Natural killer cell (primary cell): ENCODE results near the gene GOLGB1. TPM values are rescaled to one million over a fixed set of nuclear protein-coding genes. Genes with fewer than 3 reads are reported as not detected.

ENCODE experiments used
- ATAC-seq, 3 donors: fragments of 150-1000 bp in 2 of 3; fragments of 200-7000 bp in 1 of 3; cut with Tn5 transposase; 1 replicate in 1 of 3; 2 replicates in 2 of 3; pipeline ENCODE4 v1.10.0; 2021; ENCODE audit warnings: mild to moderate bottlenecking in 2 of 3, moderate library complexity in 2 of 3
- DNase-seq, 2 donors: peaks; one replicate each; pipeline versions ENCODE4 v3.0.0 to v3.0.0-alpha.2; 2013 to 2021; ENCODE audit warnings: mixed read lengths in 1 of 2
- H3K27ac ChIP-seq: one replicate; pipeline ENCODE4 v1.5.1; 2013; ENCODE audit warnings: mild to moderate bottlenecking, low read length
- H3K27me3 ChIP-seq: one replicate; pipeline ENCODE4 v1.6.1; 2013; ENCODE audit warnings: low read length; ENCODE audit not compliant: control insufficient read depth, insufficient read depth
- H3K36me3 ChIP-seq: one replicate; pipeline ENCODE4 v1.6.1; 2013; ENCODE audit warnings: low read length; ENCODE audit not compliant: control insufficient read depth, insufficient read depth
- H3K4me1 ChIP-seq: one replicate; pipeline ENCODE4 v1.6.1; 2013; ENCODE audit warnings: low read length; ENCODE audit not compliant: control insufficient read depth, insufficient read depth
- H3K4me3 ChIP-seq: one replicate; pipeline ENCODE4 v1.5.1; 2013; ENCODE audit warnings: low read length
- H3K9me3 ChIP-seq: one replicate; pipeline ENCODE4 v1.6.1; 2013; ENCODE audit warnings: low read length; ENCODE audit not compliant: control insufficient read depth, insufficient read depth
- H3K27ac Mint-ChIP-seq, 2 donors: one replicate each; pipeline ENCODE4 v1.8.0; 2022; ENCODE audit warnings: mild to moderate bottlenecking in 2 of 2, mixed read lengths in 2 of 2, moderate library complexity in 1 of 2
- H3K27me3 Mint-ChIP-seq, 2 donors: one replicate each; pipeline ENCODE4 v1.8.0; 2022; ENCODE audit warnings: low read depth in 2 of 2, mixed read lengths in 2 of 2
- H3K36me3 Mint-ChIP-seq: one replicate; pipeline ENCODE4 v1.8.0; 2022; ENCODE audit warnings: mixed read lengths
- H3K4me1 Mint-ChIP-seq, 2 donors: one replicate each; pipeline ENCODE4 v1.8.0; 2022; ENCODE audit warnings: mixed read lengths in 2 of 2
- H3K4me3 Mint-ChIP-seq: one replicate; pipeline ENCODE4 v1.8.0; 2022; ENCODE audit warnings: mild to moderate bottlenecking, moderate library complexity, mixed read lengths
- H3K9me3 Mint-ChIP-seq, 2 donors: one replicate each; pipeline ENCODE4 v1.8.0; 2022; ENCODE audit warnings: mixed read lengths in 2 of 2
- WGBS: methylation state at CpG from one replicate; pipeline ENCODE4 v1.1.7; 2013; ENCODE audit warnings: missing lambda C conversion rate; ENCODE audit not compliant: insufficient coverage; 5-methylcytosine and 5-hydroxymethylcytosine counted together
- intact Hi-C: fragments of 100-400 bp; cut with micrococcal nuclease; formaldehyde crosslinking; loops from one replicate; pipeline ENCODE4 v1.14.2; 2022
- total RNA-seq, 4 donors: library from RNA; stranded (reverse); fragments of 120-200 nt in 1 of 4; gene quantifications; one replicate each; pipeline versions ENCODE4 v1.2.3 to v1.2.4, GENCODE V29; 2013 to 2022
- TF ChIP-seq, protein P1 (sequence below): fragments of 200-600 bp; IDR thresholded peaks from one replicate; pipeline ENCODE4 v1.8.0; 2022; ENCODE audit warnings: antibody characterized with exemption

GOLGB1 gene
- total RNA-seq, 3 donors from 2014 or later (not counting 1 experiment from before 2014, with no cell fraction given), result 55.4 to 67.2 (median 61.1) TPM

DNA sequence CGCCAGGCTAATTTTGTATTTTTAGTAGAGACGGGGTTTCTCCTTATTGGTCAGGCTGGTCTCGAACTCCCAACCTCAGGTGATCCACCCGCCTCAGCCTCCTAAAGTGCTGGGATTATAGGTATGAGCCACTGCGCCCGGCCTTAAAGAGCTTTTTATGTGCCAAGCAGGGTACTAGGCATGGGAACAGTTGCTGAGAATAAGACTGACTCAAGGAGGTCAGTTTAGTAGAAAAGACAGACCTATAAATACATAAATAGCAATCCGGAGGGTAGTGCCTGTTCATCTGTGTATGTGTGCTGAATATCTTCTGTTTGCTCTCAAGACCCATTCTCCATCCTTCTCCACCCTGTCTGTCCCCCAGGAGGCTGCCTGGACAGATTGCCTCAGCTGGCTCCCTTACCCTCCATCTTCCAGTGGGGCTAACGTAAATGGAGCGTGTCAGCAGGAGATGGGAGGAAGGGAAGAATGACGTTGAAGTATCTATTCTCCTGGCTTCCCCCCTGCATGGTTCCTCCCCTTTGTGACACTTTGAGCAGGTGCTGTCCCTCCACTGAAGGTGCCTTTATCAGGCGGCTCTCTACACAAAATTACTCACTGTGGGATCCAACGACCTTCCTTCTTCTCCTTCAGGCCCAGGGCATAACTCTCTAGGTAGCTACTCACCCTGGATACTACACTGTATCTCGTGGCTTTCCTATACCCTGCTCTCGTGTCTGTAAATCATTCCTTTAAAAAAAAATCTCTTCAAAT, 125.2 kb downstream of the GOLGB1 start:
- peaks cover 10% of the 10 kb centered on the region for H3K36me3 Mint-ChIP-seq
- DNase-seq (no peak), ATAC-seq (no peak)
- peaks cover 0 to 5% of the 10 kb centered on the region in 2 donors for H3K4me1 Mint-ChIP-seq
- intact Hi-C loops, result no loop called here
- TF ChIP-seq, protein P1, sequence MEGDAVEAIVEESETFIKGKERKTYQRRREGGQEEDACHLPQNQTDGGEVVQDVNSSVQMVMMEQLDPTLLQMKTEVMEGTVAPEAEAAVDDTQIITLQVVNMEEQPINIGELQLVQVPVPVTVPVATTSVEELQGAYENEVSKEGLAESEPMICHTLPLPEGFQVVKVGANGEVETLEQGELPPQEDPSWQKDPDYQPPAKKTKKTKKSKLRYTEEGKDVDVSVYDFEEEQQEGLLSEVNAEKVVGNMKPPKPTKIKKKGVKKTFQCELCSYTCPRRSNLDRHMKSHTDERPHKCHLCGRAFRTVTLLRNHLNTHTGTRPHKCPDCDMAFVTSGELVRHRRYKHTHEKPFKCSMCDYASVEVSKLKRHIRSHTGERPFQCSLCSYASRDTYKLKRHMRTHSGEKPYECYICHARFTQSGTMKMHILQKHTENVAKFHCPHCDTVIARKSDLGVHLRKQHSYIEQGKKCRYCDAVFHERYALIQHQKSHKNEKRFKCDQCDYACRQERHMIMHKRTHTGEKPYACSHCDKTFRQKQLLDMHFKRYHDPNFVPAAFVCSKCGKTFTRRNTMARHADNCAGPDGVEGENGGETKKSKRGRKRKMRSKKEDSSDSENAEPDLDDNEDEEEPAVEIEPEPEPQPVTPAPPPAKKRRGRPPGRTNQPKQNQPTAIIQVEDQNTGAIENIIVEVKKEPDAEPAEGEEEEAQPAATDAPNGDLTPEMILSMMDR, result no peak
- Histone ChIP-seq H3K36me3 (no peaks in the 10 kb centered on the region), H3K4me1 (no peaks in the 10 kb centered on the region), H3K27me3 (no peaks in the 10 kb centered on the region), H3K4me3 (no peak overlapping the region), H3K27ac (no peak overlapping the region), H3K9me3 (no peaks in the 10 kb centered on the region)
- peaks cover 0 to 6% of the 10 kb centered on the region in 2 donors for H3K27me3 Mint-ChIP-seq
- 81% methylated on average over 13 of the region's 14 CpGs for WGBS
- H3K27ac Mint-ChIP-seq, result no peak overlapping the region
- H3K4me3 Mint-ChIP-seq, result no peak overlapping the region
- H3K9me3 Mint-ChIP-seq, result no peaks in the 10 kb centered on the region

DNA sequence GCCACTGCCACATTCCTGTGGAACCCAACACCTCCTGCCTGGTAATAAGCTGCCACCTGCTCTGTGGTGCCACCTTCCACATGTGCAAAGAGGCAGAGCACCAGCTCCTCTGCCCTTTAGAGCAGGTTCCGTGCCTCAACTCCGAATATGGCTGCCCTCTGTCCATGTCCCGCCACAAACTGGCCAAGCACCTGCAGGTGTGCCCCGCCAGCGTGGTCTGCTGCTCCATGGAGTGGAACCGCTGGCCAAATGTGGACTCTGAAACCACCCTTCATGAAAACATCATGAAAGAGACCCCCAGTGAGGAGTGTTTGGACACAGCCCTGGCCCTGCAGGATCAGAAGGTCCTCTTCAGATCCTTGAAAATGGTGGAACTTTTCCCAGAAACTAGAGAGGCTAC, 128.1 kb downstream of the GOLGB1 start:
- H3K27me3 ChIP-seq, result no peaks in the 10 kb centered on the region
- TF ChIP-seq, protein P1, result no peak
- Mint-ChIP-seq H3K4me1 (no peaks in the 10 kb centered on the region), H3K27me3 (peaks cover 0 to 6% of the 10 kb centered on the region in 2 donors), H3K4me3 (no peak overlapping the region), H3K36me3 (no peaks in the 10 kb centered on the region), H3K9me3 (no peaks in the 10 kb centered on the region), H3K27ac (no peak overlapping the region)
- H3K27ac ChIP-seq, result no peak overlapping the region
- no peak overlapping the region for H3K4me3 ChIP-seq
- intact Hi-C loops, result no loop called here
- no peak for ATAC-seq
- no peaks in the 10 kb centered on the region for H3K9me3 ChIP-seq
- DNase-seq, result no peak
- WGBS, result 88% methylated on average over 6 of the region's 6 CpGs
- H3K4me1 ChIP-seq, result no peaks in the 10 kb centered on the region
- no peaks in the 10 kb centered on the region for H3K36me3 ChIP-seq

DNA sequence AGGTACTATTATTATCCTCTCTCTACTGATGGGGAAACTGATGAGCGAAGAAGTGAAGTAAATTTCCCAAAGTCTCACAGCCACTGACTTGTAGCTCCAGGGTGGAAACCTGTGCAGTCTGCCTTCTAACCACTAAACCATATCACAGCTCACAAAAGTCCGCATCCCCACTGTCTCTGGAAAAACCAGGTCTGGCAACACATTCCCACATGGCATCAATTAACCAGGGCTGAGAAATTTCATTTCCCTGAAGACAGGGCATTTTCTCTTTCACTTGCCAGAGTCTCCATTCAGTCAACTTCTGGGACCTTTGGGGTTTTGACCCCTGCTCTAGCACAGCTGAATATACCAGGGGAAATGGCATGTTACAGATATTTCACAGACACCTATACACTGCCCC, 129.8 kb downstream of the GOLGB1 start:
- H3K36me3 Mint-ChIP-seq, result no peaks in the 10 kb centered on the region
- H3K27ac Mint-ChIP-seq, result no peak overlapping the region
- no peak for DNase-seq
- WGBS, result 75% methylated on average over 1 of the region's 2 CpGs
- Histone ChIP-seq H3K9me3 (no peaks in the 10 kb centered on the region), H3K36me3 (no peaks in the 10 kb centered on the region), H3K27me3 (no peaks in the 10 kb centered on the region), H3K27ac (no peak overlapping the region), H3K4me3 (no peak overlapping the region), H3K4me1 (no peaks in the 10 kb centered on the region)
- H3K4me3 Mint-ChIP-seq, result no peak overlapping the region
- intact Hi-C loops, result no loop called here
- H3K4me1 Mint-ChIP-seq, result no peaks in the 10 kb centered on the region
- TF ChIP-seq, protein P1, result no peak
- peaks cover 0 to 6% of the 10 kb centered on the region in 2 donors for H3K27me3 Mint-ChIP-seq
- no peaks in the 10 kb centered on the region for H3K9me3 Mint-ChIP-seq
- no peak for ATAC-seq

Other genes with a start within 250 kb of the GOLGB1 start
- 1 to 10 TPM in 1 of 3 donors, under 1 TPM in 2; 0.66 to 1.2 (median 0.70) TPM for gene POLQ, start 203.8 kb downstream of the GOLGB1 start, total RNA-seq
- not detected for gene ARGFX, start 181.8 kb downstream of the GOLGB1 start, total RNA-seq
- not detected for gene FBXO40, start 156.4 kb downstream of the GOLGB1 start, total RNA-seq
- 100 to 1,000 TPM; 331 to 356 (median 336) TPM for gene HCLS1, start 88.8 kb downstream of the GOLGB1 start, total RNA-seq
- 10 to 100 TPM; 42.6 to 44.3 (median 42.6) TPM for gene IQCB1, start 85.3 kb upstream of the GOLGB1 start, total RNA-seq
- 1 to 10 TPM; 5.1 to 7.4 (median 5.4) TPM for gene EAF2, start 85.5 kb upstream of the GOLGB1 start, total RNA-seq
- 1 to 10 TPM in 2 of 3 donors, under 1 TPM in 1; 0.78 to 4.4 (median 2.2) TPM for gene SLC15A2, start 144.7 kb upstream of the GOLGB1 start, total RNA-seq